ENCODE measurements around the gene PCNX2. TPM values are rescaled to one million over a fixed set of nuclear protein-coding genes. Genes with fewer than 3 reads are reported as not detected.

Gene PCNX2
- total and polyA plus RNA-seq, 10 of the 15 experiments (the other 5 are each of a cell fraction or from before 2014, with no cell fraction given), result 2.1 to 16.4 (median 8.1) TPM

DNA sequence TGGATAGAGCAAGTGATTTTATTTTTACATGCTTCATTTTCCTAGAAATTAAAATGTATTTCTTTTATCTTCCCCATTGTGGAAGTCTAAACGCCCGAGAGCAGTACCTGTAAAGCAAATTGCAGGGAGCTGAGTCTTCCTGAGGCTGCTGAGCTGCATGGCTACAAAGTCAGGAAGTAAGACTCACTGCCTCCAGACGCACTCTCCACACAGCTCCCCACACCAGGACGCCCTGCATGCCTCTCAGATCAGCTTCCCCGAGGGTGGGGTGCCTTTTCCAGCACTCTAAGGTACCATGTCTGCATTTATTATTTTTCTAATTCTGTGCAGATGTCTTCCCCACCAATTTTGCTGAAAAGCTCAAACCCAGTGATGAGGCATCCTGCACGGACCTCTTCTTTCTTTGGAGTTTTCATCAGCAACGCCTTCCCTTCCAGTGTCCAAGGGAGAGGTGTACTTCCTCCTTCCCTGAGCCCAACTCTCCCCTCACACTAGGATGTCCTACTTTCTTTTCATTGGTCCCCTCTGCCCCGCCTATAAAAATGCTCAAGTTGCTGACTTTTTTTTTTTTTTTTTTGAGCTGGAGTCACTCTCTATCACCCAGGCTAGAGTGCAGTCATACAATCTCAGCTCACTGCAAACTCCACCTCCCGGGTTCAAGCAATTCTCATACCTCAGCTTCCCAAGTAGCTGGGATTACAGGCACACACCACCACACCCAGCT is 114.7 kb downstream of the PCNX2 start:
- Histone ChIP-seq H3K79me2 (ENCODE audit: control insufficient read depth, insufficient read depth, low read length) (no peaks in the 10 kb centered on the region), H4K20me1 (ENCODE audit: control insufficient read depth, insufficient read depth) (no peaks in the 10 kb centered on the region), H3K27me3 (replicated peaks in 1 of 2; ENCODE audit: control insufficient read depth in 2 of 2, insufficient read depth in 2 of 2, low read length in 1 of 2) (no peaks in the 10 kb centered on the region), H3K4me3 (no peak overlapping the region), H2AFZ (ENCODE audit: control insufficient read depth, low read depth, low read length) (no peak overlapping the region), H3K9ac (ENCODE audit: control insufficient read depth, insufficient read depth, low read length) (no peak overlapping the region), H3K36me3 (ENCODE audit: control insufficient read depth in 2 of 2, insufficient read depth in 2 of 2, low read length in 1 of 2) (no peaks in the 10 kb centered on the region), H3K4me2 (ENCODE audit: control insufficient read depth, insufficient read depth) (no peak overlapping the region), H3K4me1 (ENCODE audit: control insufficient read depth, insufficient read depth, low read length) (peaks cover 8% of the 10 kb centered on the region), H3K27ac (ENCODE audit: control insufficient read depth, insufficient read depth) (peak overlapping the region; percentile 70; the same call in 1 of the 2 replicates), H3K9me3 (replicated peaks; ENCODE audit: control insufficient read depth, insufficient read depth, low read length) (peaks cover 15% of the 10 kb centered on the region)
- FAIRE-seq (no peak), DNase-seq (ENCODE audit: low read depth, low spot score) (no peak), ATAC-seq (no peak)
- 97% methylated on average over 9 of the region's 9 CpGs for WGBS (ENCODE audit: insufficient coverage, insufficient replicate concordance, low lambda C conversion rate, missing lambda C conversion rate)
- in situ Hi-C loops (cut with MboI), result no loop called here
- intact Hi-C loops (cut with micrococcal nuclease; ENCODE audit: unreplicated experiment), result no loop called here
- no TSS peak for BruUV-seq (replicated peaks)
- POLR2A ChIA-PET, result interaction anchor here (0.6 to 0.7 kb wide), 2 partner anchors 872 to 1304 kb away, joined by 3 read pairs; no protein-coding TSS in a partner anchor
- CTCF ChIA-PET, result no interaction called here
- SMC1A ChIA-PET (ENCODE audit: uncharacterized antibody, unreplicated experiment), result no interaction called here
- RAD21 ChIA-PET (ENCODE audit: unreplicated experiment), result no interaction called here
- TF ChIP-seq RAD21 (IDR thresholded peaks at IDR 0.05; ENCODE audit: insufficient read depth, low read depth, low read length) (no peak), CBX5 (IDR thresholded peaks at IDR 0.05; ENCODE audit: low read depth) (no peak), EZH2 (IDR thresholded peaks at IDR 0.05; ENCODE audit: borderline replicate concordance, control insufficient read depth, low read depth, low read length) (no peak), USF2 (IDR thresholded peaks at IDR 0.05; ENCODE audit: borderline replicate concordance, low read depth, low read length) (no peak), CEBPZ (IDR thresholded peaks at IDR 0.05; ENCODE audit: low read depth, low read length) (no peak), NRF1 (conservative IDR thresholded peaks at IDR 0.05; ENCODE audit: low read depth, low read length) (no peak), SMAD1 (IDR thresholded peaks at IDR 0.05; ENCODE audit: low read depth, partially characterized antibody) (no peak), SRF (IDR thresholded peaks at IDR 0.05; ENCODE audit: low read depth in 2 of 2, low read length in 2 of 2) (no peak), STAT3 (IDR thresholded peaks at IDR 0.05; ENCODE audit: low read depth, low read length) (no peak), SPI1 (IDR thresholded peaks at IDR 0.05; ENCODE audit: borderline replicate concordance, insufficient read depth, low read depth, low read length) (no peak), MYB (IDR thresholded peaks at IDR 0.05; ENCODE audit: borderline replicate concordance, low read depth, low read length) (no peak), JUND (IDR thresholded peaks at IDR 0.05; ENCODE audit: low read depth, low read length) (no peak), SIN3A (IDR thresholded peaks at IDR 0.05; ENCODE audit: low read depth, low read length) (no peak)
- TF ChIP-seq, protein P1, sequence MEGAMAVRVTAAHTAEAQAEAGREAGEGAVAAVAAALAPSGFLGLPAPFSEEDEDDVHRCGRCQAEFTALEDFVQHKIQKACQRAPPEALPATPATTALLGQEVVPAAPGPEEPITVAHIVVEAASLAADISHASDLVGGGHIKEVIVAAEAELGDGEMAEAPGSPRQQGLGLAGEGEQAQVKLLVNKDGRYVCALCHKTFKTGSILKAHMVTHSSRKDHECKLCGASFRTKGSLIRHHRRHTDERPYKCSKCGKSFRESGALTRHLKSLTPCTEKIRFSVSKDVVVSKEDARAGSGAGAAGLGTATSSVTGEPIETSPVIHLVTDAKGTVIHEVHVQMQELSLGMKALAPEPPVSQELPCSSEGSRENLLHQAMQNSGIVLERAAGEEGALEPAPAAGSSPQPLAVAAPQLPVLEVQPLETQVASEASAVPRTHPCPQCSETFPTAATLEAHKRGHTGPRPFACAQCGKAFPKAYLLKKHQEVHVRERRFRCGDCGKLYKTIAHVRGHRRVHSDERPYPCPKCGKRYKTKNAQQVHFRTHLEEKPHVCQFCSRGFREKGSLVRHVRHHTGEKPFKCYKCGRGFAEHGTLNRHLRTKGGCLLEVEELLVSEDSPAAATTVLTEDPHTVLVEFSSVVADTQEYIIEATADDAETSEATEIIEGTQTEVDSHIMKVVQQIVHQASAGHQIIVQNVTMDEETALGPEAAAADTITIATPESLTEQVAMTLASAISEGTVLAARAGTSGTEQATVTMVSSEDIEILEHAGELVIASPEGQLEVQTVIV (IDR thresholded peaks at IDR 0.05; ENCODE audit: borderline replicate concordance, partially characterized antibody), result no peak

Measured in GM12878 (cell line).